Measurements from ENCODE around the gene ZFP82. TPM values are rescaled to one million over a fixed set of nuclear protein-coding genes. Genes with fewer than 3 reads are reported as not detected.

ZFP82 gene
- total RNA-seq, 1 experiment from 2014 or later = 8.7 TPM

GRCh38 chr19:36363845-36364244 lies 54.6 kb downstream of the ZFP82 start:
- Histone ChIP-seq H3K36me3 (ENCODE audit: control insufficient read depth, insufficient read depth, low read length) (no peaks in the 10 kb centered on the region), H3K27ac (ENCODE audit: low read length) (no peak overlapping the region), H3K9me3 (ENCODE audit: control insufficient read depth, insufficient read depth, low read depth, low read length) (no peaks in the 10 kb centered on the region), H3K27me3 (ENCODE audit: control insufficient read depth, insufficient read depth, low read length) (no peaks in the 10 kb centered on the region), H3K4me1 (ENCODE audit: control insufficient read depth, insufficient read depth, low read length) (no peaks in the 10 kb centered on the region), H3K4me3 (ENCODE audit: low read depth in 2 of 2, low read length in 2 of 2) (no peak overlapping the region)
- no TSS peak for BruUV-seq (replicated peaks)
- POLR2A ChIA-PET = no interaction called here
- in situ Hi-C loops (cut with HindIII; ENCODE audit: low pct_unique_long_range_greater_than_20kb, low sequenced_read_pairs) = no loop called here
- no peak for DNase-seq (ENCODE audit: low read depth, low spot score)
- CTCF ChIA-PET = no interaction called here
- TF ChIP-seq CTCF (IDR thresholded peaks at IDR 0.05) (no peak), SIN3A (IDR thresholded peaks at IDR 0.05; ENCODE audit: borderline replicate concordance, insufficient read depth, low read depth, low read length) (no peak), TCF7L2 (IDR thresholded peaks at IDR 0.05; ENCODE audit: low read depth, low read length) (no peak), REST (IDR thresholded peaks at IDR 0.05; ENCODE audit: insufficient read depth in 1 of 2, low read depth in 2 of 2, low read length in 1 of 2) (no peak), POLR2AphosphoS5 (IDR thresholded peaks at IDR 0.05; ENCODE audit: low read depth, low read length) (no peak)
- intact Hi-C loops (cut with micrococcal nuclease; ENCODE audit: unreplicated experiment) = no loop called here
- no peak for ATAC-seq

Other genes with a start within 250 kb of the ZFP82 start
- gene ZNF565, start 204.0 kb downstream of the ZFP82 start, total RNA-seq (2021; ENCODE audit: unreplicated experiment) = 4.9 TPM
- gene ZNF146, start 203.5 kb downstream of the ZFP82 start, total RNA-seq (2021; ENCODE audit: unreplicated experiment) = 121 TPM
- 3.3 TPM for gene ZFP14, start 39.4 kb downstream of the ZFP82 start, total RNA-seq (2021; ENCODE audit: unreplicated experiment)
- 19.5 TPM for gene ZNF566, start 70.9 kb upstream of the ZFP82 start, total RNA-seq (2021; ENCODE audit: unreplicated experiment)
- gene ZNF260, start 109.6 kb upstream of the ZFP82 start, total RNA-seq (2021; ENCODE audit: unreplicated experiment) = 25.2 TPM
- gene ZNF529, start 154.6 kb upstream of the ZFP82 start, total RNA-seq (2021; ENCODE audit: unreplicated experiment) = 15.6 TPM
- 1.6 TPM for gene ZNF382, start 186.7 kb upstream of the ZFP82 start, total RNA-seq (2021; ENCODE audit: unreplicated experiment)
- gene ZNF461, start 248.2 kb upstream of the ZFP82 start, total RNA-seq (2021; ENCODE audit: unreplicated experiment) = 14.0 TPM

Data from Panc1 (cell line).